Ovary (tissue), 3 donors: Measurements from ENCODE around the gene PTF1A.

Source experiments
- EP300 ChIP-seq: sonication (generic); formaldehyde crosslinking; IDR thresholded peaks from one replicate; pipeline ENCODE4 v1.6.1; 2017; ENCODE audit warnings: antibody characterized with exemption
- POLR2A ChIP-seq: fragments of 450-650 bp; IDR thresholded peaks from one replicate; pipeline ENCODE4 v1.6.1; 2017; ENCODE audit warnings: antibody characterized with exemption, mild to moderate bottlenecking, moderate library complexity
- TF ChIP-seq, protein P1 (sequence below), 3 donors: fragments of 450-650 bp in 2 of 3; fragments of 200-600 bp in 1 of 3; IDR thresholded peaks; one replicate each; pipeline versions ENCODE4 v1.5.1 to v1.8.0; 2016 to 2022; ENCODE audit warnings: antibody characterized with exemption in 3 of 3, mild to moderate bottlenecking in 1 of 3
- donor health status: DM: no; HTN: no; CAD: no.

DNA sequence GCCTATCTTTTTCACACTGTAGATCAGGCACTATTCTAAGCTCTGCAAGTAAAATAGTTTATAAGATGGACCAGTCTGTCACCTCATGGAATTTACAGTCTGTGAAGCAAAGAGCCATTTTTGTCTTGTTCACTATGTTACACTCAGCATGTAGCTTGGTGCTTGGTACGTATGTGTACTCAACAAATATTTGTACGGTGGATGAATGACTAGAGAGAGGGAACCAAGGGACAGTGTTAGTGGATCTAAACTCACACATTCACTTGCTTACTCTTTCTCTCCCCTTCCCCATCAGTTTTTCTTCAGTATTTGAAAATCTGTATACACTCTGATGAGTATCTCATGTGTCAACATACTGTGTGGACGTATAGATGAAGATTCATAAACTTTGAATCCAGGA, 45.9 kb downstream of the PTF1A start:
- TF ChIP-seq, protein P1, sequence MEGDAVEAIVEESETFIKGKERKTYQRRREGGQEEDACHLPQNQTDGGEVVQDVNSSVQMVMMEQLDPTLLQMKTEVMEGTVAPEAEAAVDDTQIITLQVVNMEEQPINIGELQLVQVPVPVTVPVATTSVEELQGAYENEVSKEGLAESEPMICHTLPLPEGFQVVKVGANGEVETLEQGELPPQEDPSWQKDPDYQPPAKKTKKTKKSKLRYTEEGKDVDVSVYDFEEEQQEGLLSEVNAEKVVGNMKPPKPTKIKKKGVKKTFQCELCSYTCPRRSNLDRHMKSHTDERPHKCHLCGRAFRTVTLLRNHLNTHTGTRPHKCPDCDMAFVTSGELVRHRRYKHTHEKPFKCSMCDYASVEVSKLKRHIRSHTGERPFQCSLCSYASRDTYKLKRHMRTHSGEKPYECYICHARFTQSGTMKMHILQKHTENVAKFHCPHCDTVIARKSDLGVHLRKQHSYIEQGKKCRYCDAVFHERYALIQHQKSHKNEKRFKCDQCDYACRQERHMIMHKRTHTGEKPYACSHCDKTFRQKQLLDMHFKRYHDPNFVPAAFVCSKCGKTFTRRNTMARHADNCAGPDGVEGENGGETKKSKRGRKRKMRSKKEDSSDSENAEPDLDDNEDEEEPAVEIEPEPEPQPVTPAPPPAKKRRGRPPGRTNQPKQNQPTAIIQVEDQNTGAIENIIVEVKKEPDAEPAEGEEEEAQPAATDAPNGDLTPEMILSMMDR (IDR thresholded peaks at IDR 0.05) = no peak
- TF ChIP-seq POLR2A (no peak), EP300 (no peak)
